ENCODE results near the gene ATP6V0D1. TPM values are rescaled to one million over a fixed set of nuclear protein-coding genes. Genes with fewer than 3 reads are reported as not detected.

The ATP6V0D1 gene
- total RNA-seq, 6 experiments from 2014 or later = 102 to 130 (median 118) TPM

GRCh38 chr16:67528222-67528869 lies 47.4 kb upstream of the ATP6V0D1 start, which contains the start of gene RIPOR1:
RIPOR1 (plus strand) TSS chr16:67528829; CDS start chr16:67538447, 9,618 bp downstream.
- Mint-ChIP-seq H3K9me3 (no peaks in the 10 kb centered on the region), H3K27ac (peak within 1 kb of the TSS; percentile 94), H3K4me3 (peak within 1 kb of the TSS; percentile 94), H3K4me1 (ENCODE audit: low read depth) (peaks cover 62% of the 10 kb centered on the region), H3K27me3 (ENCODE audit: insufficient read depth) (peaks cover 1% of the 10 kb centered on the region), H3K36me3 (ENCODE audit: low read depth) (peaks cover 5% of the 10 kb centered on the region; the same call in 1 of the 2 replicates)
- no peak for TF ChIP-seq CTCF (IDR thresholded peaks at IDR 0.05)
- DNase-seq = no peak

GRCh38 chr16:67526149-67526791 lies 45.3 kb upstream of the ATP6V0D1 start:
- Mint-ChIP-seq H3K9me3 (no peaks in the 10 kb centered on the region), H3K36me3 (ENCODE audit: low read depth) (no peaks in the 10 kb centered on the region), H3K27ac (peak overlapping the region; percentile 50; the same call in 1 of the 2 replicates), H3K4me3 (peak overlapping the region; percentile 1; the same call in 1 of the 2 replicates), H3K27me3 (ENCODE audit: insufficient read depth) (no peaks in the 10 kb centered on the region; the same call in none of the 2 replicates), H3K4me1 (ENCODE audit: low read depth) (peaks cover 47% of the 10 kb centered on the region)
- TF ChIP-seq CTCF (IDR thresholded peaks at IDR 0.05) = no peak
- no peak for DNase-seq

- peak; percentile 25; the same call in 1 of the 2 replicates for TF ChIP-seq CTCF (IDR thresholded peaks at IDR 0.05)
- H3K36me3 Mint-ChIP-seq (ENCODE audit: low read depth) = no peaks in the 10 kb centered on the region
- DNase-seq = peak; percentile 37
- no peaks in the 10 kb centered on the region; the same call in none of the 2 replicates for H3K27me3 Mint-ChIP-seq (ENCODE audit: insufficient read depth)
- H3K4me3 Mint-ChIP-seq = no peak overlapping the region
- H3K9me3 Mint-ChIP-seq = no peaks in the 10 kb centered on the region
- no peak overlapping the region; the same call in 1 of the 2 replicates for H3K27ac Mint-ChIP-seq
- peaks cover 45% of the 10 kb centered on the region for H3K4me1 Mint-ChIP-seq (ENCODE audit: low read depth)
These were observed 44.4 kb upstream of the ATP6V0D1 start for GRCh38 chr16:67525176-67525860.

GRCh38 chr16:67521095-67521804 lies 40.3 kb upstream of the ATP6V0D1 start:
- TF ChIP-seq CTCF (IDR thresholded peaks at IDR 0.05) = peak; percentile 90
- peaks cover 35% of the 10 kb centered on the region for H3K4me1 Mint-ChIP-seq (ENCODE audit: low read depth)
- H3K4me3 Mint-ChIP-seq = peak overlapping the region; percentile 95
- H3K27ac Mint-ChIP-seq = peak overlapping the region; percentile 99
- H3K36me3 Mint-ChIP-seq (ENCODE audit: low read depth) = no peaks in the 10 kb centered on the region
- H3K9me3 Mint-ChIP-seq = no peaks in the 10 kb centered on the region
- DNase-seq = peak; percentile 93
- H3K27me3 Mint-ChIP-seq (ENCODE audit: insufficient read depth) = peaks cover 3% of the 10 kb centered on the region

GRCh38 chr16:67519242-67519641 lies 38.3 kb upstream of the ATP6V0D1 start:
- no peak overlapping the region for H3K27ac Mint-ChIP-seq
- no peaks in the 10 kb centered on the region for H3K9me3 Mint-ChIP-seq
- H3K4me3 Mint-ChIP-seq = no peak overlapping the region
- H3K36me3 Mint-ChIP-seq (ENCODE audit: low read depth) = no peaks in the 10 kb centered on the region
- H3K4me1 Mint-ChIP-seq (ENCODE audit: low read depth) = peaks cover 32% of the 10 kb centered on the region
- no peak for TF ChIP-seq CTCF (IDR thresholded peaks at IDR 0.05)
- peaks cover 3% of the 10 kb centered on the region for H3K27me3 Mint-ChIP-seq (ENCODE audit: insufficient read depth)
- DNase-seq = no peak
